Panc1 (cell line): ENCODE data around the gene TPGS2. TPM values are rescaled to one million over a fixed set of nuclear protein-coding genes. Genes with fewer than 3 reads are reported as not detected.

Experiments used
- ATAC-seq: fragments of 200-7000 bp; cut with Tn5 transposase; 2 replicates; pipeline ENCODE4 v1.9.1; 2020; ENCODE audit warnings: mild to moderate bottlenecking, moderate library complexity
- BruUV-seq: library from RNA; stranded (reverse); fragments of 400-500 nt; replicated peaks from 2 replicates; lab custom pipeline; 2021; lab: Mats Ljungman, UMichigan
- CTCF ChIA-PET: fragments of 300-600 bp; sonication (Branson Sonifier 250); formaldehyde crosslinking; loops from one replicate; lab custom pipeline; 2022; ENCODE audit warnings: antibody characterized with exemption; lab: Charles Lee
- POLR2A ChIA-PET: fragments of 300-600 bp; sonication (Branson Sonifier 250); formaldehyde crosslinking; loops from one replicate; lab custom pipeline; 2022; ENCODE audit warnings: antibody characterized with exemption; lab: Charles Lee
- DNase-seq: peaks from one replicate; pipeline ENCODE4 v3.0.0-alpha.2; 2010; ENCODE audit warnings: low read depth, low spot score
- H3K27ac ChIP-seq: 2 replicates; pipeline ENCODE4 v1.5.1; 2011; ENCODE audit warnings: mild to moderate bottlenecking, low read length, inconsistent platforms
- H3K27me3 ChIP-seq: fragments of 200-500 bp; sonication (Bioruptor generic); 2 replicates; pipeline ENCODE4 v1.6.0; 2014; ENCODE audit warnings: low read length, inconsistent platforms; ENCODE audit not compliant: control insufficient read depth, insufficient read depth
- H3K36me3 ChIP-seq: fragments of 200-500 bp; sonication (Bioruptor generic); 2 replicates; pipeline ENCODE4 v1.5.1; 2014; ENCODE audit warnings: inconsistent platforms, mild to moderate bottlenecking, low read length, moderate library complexity; ENCODE audit not compliant: control insufficient read depth, insufficient read depth
- H3K4me1 ChIP-seq: 2 replicates; pipeline ENCODE4 v1.5.1; 2011; ENCODE audit warnings: inconsistent platforms, mild to moderate bottlenecking, low read length, moderate library complexity; ENCODE audit not compliant: control insufficient read depth, insufficient read depth
- H3K4me3 ChIP-seq, 2 experiments: 2 replicates each; pipeline ENCODE4 v1.5.1; 2011 to 2012; ENCODE audit warnings: low read depth in 2 of 2, low read length in 2 of 2, mild to moderate bottlenecking in 2 of 2, inconsistent platforms in 1 of 2, moderate library complexity in 1 of 2
- H3K9me3 ChIP-seq: fragments of 200-500 bp; sonication (Bioruptor generic); 2 replicates; pipeline ENCODE4 v1.5.1; 2014; ENCODE audit warnings: low read depth, mild to moderate bottlenecking, inconsistent platforms, low read length, moderate library complexity; ENCODE audit not compliant: control insufficient read depth, insufficient read depth
- POLR2AphosphoS5 ChIP-seq: IDR thresholded peaks from 2 replicates; pipeline ENCODE4 v1.6.1; 2012; ENCODE audit warnings: mild to moderate bottlenecking, low read depth, low read length, moderate library complexity
- SIN3A ChIP-seq: IDR thresholded peaks from 2 replicates; pipeline ENCODE4 v1.6.1; 2012; ENCODE audit warnings: low read depth, mild to moderate bottlenecking, low read length, moderate library complexity, borderline replicate concordance; ENCODE audit not compliant: insufficient read depth
- TCF7L2 ChIP-seq: IDR thresholded peaks from 2 replicates; pipeline ENCODE4 v1.6.1; 2011; ENCODE audit warnings: mild to moderate bottlenecking, low read depth, low read length, inconsistent platforms
- in situ Hi-C: cut with HindIII; loops from 2 replicates; pipeline ENCODE4 v1.10.0; 2016; ENCODE audit warnings: low sequenced_read_pairs, low pct_unique_long_range_greater_than_20kb
- intact Hi-C: fragments of 100-400 bp; cut with micrococcal nuclease; formaldehyde crosslinking; loops from one replicate; pipeline ENCODE4 v1.10.0; 2022; ENCODE audit not compliant: unreplicated experiment
- total RNA-seq: library from RNA; stranded (reverse); gene quantifications from one replicate; pipeline ENCODE4 v1.2.1, GENCODE V29; 2021; ENCODE audit not compliant: unreplicated experiment
- TF ChIP-seq, protein P1 (sequence below): fragments of 450-650 bp; IDR thresholded peaks from 2 replicates; pipeline ENCODE4 v1.5.1; 2017; ENCODE audit warnings: mild to moderate bottlenecking
- TF ChIP-seq, protein P2 (sequence below), 2 experiments: IDR thresholded peaks; 2 replicates each; pipeline ENCODE4 v1.6.1; 2011 to 2012; ENCODE audit warnings: low read depth in 2 of 2, control low read depth in 1 of 2, low read length in 1 of 2, mild to moderate bottlenecking in 1 of 2, moderate library complexity in 1 of 2; ENCODE audit not compliant: insufficient read depth in 1 of 2

Gene TPGS2
- total RNA-seq, 1 experiment from 2014 or later, result 98.7 TPM

DNA sequence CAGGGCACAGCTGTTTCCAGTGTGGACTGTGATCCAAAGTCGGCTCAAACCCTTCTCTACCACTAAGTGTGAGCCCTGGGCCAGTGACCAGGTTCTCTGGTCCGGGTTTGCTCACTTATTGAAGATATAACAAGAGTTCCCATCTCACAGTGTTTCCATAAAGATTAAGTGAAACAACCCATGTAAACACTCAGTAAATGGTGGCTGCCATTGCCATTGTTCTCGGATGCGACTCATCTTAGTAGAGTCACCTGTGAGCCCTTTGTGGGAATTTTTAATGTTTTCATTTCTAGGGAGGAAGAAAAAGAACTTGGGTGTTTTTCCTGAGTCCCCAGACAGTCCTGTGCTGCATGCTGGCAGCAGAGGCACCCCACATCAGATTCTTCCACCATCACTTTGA, 53.4 kb downstream of the TPGS2 start:
- ATAC-seq (no peak), DNase-seq (no peak)
- in situ Hi-C loops, result no loop called here
- CTCF ChIA-PET, result no interaction called here
- Histone ChIP-seq H3K4me3 (no peak overlapping the region), H3K4me1 (no peaks in the 10 kb centered on the region), H3K27me3 (no peaks in the 10 kb centered on the region), H3K36me3 (no peaks in the 10 kb centered on the region), H3K27ac (no peak overlapping the region), H3K9me3 (no peaks in the 10 kb centered on the region)
- no TSS peak for BruUV-seq
- intact Hi-C loops, result no loop called here
- TF ChIP-seq, protein P1, sequence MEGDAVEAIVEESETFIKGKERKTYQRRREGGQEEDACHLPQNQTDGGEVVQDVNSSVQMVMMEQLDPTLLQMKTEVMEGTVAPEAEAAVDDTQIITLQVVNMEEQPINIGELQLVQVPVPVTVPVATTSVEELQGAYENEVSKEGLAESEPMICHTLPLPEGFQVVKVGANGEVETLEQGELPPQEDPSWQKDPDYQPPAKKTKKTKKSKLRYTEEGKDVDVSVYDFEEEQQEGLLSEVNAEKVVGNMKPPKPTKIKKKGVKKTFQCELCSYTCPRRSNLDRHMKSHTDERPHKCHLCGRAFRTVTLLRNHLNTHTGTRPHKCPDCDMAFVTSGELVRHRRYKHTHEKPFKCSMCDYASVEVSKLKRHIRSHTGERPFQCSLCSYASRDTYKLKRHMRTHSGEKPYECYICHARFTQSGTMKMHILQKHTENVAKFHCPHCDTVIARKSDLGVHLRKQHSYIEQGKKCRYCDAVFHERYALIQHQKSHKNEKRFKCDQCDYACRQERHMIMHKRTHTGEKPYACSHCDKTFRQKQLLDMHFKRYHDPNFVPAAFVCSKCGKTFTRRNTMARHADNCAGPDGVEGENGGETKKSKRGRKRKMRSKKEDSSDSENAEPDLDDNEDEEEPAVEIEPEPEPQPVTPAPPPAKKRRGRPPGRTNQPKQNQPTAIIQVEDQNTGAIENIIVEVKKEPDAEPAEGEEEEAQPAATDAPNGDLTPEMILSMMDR, result no peak
- TF ChIP-seq SIN3A (no peak), POLR2AphosphoS5 (no peak), TCF7L2 (no peak)
- TF ChIP-seq, protein P2, sequence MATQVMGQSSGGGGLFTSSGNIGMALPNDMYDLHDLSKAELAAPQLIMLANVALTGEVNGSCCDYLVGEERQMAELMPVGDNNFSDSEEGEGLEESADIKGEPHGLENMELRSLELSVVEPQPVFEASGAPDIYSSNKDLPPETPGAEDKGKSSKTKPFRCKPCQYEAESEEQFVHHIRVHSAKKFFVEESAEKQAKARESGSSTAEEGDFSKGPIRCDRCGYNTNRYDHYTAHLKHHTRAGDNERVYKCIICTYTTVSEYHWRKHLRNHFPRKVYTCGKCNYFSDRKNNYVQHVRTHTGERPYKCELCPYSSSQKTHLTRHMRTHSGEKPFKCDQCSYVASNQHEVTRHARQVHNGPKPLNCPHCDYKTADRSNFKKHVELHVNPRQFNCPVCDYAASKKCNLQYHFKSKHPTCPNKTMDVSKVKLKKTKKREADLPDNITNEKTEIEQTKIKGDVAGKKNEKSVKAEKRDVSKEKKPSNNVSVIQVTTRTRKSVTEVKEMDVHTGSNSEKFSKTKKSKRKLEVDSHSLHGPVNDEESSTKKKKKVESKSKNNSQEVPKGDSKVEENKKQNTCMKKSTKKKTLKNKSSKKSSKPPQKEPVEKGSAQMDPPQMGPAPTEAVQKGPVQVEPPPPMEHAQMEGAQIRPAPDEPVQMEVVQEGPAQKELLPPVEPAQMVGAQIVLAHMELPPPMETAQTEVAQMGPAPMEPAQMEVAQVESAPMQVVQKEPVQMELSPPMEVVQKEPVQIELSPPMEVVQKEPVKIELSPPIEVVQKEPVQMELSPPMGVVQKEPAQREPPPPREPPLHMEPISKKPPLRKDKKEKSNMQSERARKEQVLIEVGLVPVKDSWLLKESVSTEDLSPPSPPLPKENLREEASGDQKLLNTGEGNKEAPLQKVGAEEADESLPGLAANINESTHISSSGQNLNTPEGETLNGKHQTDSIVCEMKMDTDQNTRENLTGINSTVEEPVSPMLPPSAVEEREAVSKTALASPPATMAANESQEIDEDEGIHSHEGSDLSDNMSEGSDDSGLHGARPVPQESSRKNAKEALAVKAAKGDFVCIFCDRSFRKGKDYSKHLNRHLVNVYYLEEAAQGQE (IDR thresholded peaks at IDR 0.05; ENCODE audit: insufficient read depth in 1 of 2, low read depth in 2 of 2, low read length in 1 of 2), result no peak
- POLR2A ChIA-PET, result no interaction called here

DNA sequence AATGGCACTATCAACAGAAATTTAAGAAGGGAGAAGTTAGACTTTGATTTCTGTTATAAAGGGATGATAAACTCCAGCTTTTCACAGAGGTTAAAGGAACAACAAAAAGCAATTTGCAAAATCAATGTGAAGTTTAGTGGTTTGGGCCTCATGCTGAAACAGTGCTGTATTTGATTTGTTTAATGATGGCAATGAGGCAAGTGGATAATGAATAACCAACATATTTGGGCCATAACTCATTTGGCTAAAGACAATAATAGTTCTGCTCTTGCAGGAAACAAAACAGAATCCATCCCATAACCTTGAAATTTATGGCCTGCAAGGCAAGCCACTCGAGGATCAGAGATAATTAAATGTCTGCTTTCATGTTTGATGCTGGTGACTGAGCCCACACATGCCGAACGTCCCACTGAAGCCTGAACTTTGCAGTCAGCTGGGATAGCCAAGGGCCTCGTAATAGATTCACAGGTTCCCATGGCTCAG, 56.5 kb downstream of the TPGS2 start:
- DNase-seq, result no peak
- no peaks in the 10 kb centered on the region for H3K27me3 ChIP-seq
- H3K27ac ChIP-seq, result no peak overlapping the region
- no TSS peak for BruUV-seq
- no peak for ATAC-seq
- H3K4me3 ChIP-seq, result no peak overlapping the region
- H3K36me3 ChIP-seq, result no peaks in the 10 kb centered on the region
- no peaks in the 10 kb centered on the region for H3K4me1 ChIP-seq
- no peaks in the 10 kb centered on the region for H3K9me3 ChIP-seq
- in situ Hi-C loops, result no loop called here
- no peak for TF ChIP-seq SIN3A
- POLR2A ChIA-PET, result no interaction called here
- intact Hi-C loops, result no loop called here
- CTCF ChIA-PET, result no interaction called here

DNA sequence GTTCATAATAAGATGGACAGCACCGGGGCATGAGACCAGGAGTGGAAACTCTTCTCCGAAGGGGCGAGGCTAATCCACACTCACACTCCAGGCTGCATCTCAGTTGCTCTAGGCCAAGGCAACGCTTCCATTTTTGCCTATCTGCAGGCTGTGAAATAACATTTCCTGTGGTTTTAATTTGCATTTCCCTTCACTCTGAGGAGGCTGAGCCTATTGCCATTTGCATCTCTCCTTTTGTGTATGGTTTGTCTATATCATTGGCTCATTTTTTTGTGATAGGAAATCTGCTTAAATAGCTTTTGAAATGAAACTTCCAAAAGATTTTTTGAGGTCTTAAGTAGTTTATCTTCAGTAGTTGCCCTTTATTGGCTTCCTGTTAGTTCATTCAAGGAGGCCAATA, 57.6 kb downstream of the TPGS2 start:
- Histone ChIP-seq H3K36me3 (no peaks in the 10 kb centered on the region), H3K4me1 (no peaks in the 10 kb centered on the region), H3K9me3 (no peaks in the 10 kb centered on the region), H3K4me3 (no peak overlapping the region), H3K27me3 (no peaks in the 10 kb centered on the region), H3K27ac (no peak overlapping the region)
- in situ Hi-C loops, result no loop called here
- ATAC-seq (no peak), DNase-seq (no peak)
- TF ChIP-seq POLR2AphosphoS5, result no peak
- TF ChIP-seq TCF7L2, result no peak
- TF ChIP-seq, protein P2 (IDR thresholded peaks at IDR 0.05; ENCODE audit: insufficient read depth in 1 of 2, low read depth in 2 of 2, low read length in 1 of 2), result no peak
- TF ChIP-seq SIN3A, result no peak
- TF ChIP-seq, protein P1, result no peak
- BruUV-seq, result no TSS peak
- intact Hi-C loops, result no loop called here
- POLR2A ChIA-PET, result no interaction called here
- CTCF ChIA-PET, result no interaction called here
